Panc1 (cell line): Measurements from ENCODE around the gene PKD2L2. TPM values are rescaled to one million over a fixed set of nuclear protein-coding genes. Genes with fewer than 3 reads are reported as not detected.

Experiments used
- ATAC-seq: fragments of 200-7000 bp; cut with Tn5 transposase; 2 replicates; pipeline ENCODE4 v1.9.1; 2020; ENCODE audit warnings: mild to moderate bottlenecking, moderate library complexity
- BruUV-seq: library from RNA; stranded (reverse); fragments of 400-500 nt; replicated peaks from 2 replicates; lab custom pipeline; 2021; lab: Mats Ljungman, UMichigan
- CTCF ChIA-PET: fragments of 300-600 bp; sonication (Branson Sonifier 250); formaldehyde crosslinking; loops from one replicate; lab custom pipeline; 2022; ENCODE audit warnings: antibody characterized with exemption; lab: Charles Lee
- POLR2A ChIA-PET: fragments of 300-600 bp; sonication (Branson Sonifier 250); formaldehyde crosslinking; loops from one replicate; lab custom pipeline; 2022; ENCODE audit warnings: antibody characterized with exemption; lab: Charles Lee
- DNase-seq: peaks from one replicate; pipeline ENCODE4 v3.0.0-alpha.2; 2010; ENCODE audit warnings: low read depth, low spot score
- H3K27ac ChIP-seq: 2 replicates; pipeline ENCODE4 v1.5.1; 2011; ENCODE audit warnings: mild to moderate bottlenecking, low read length, inconsistent platforms
- H3K27me3 ChIP-seq: fragments of 200-500 bp; sonication (Bioruptor generic); 2 replicates; pipeline ENCODE4 v1.6.0; 2014; ENCODE audit warnings: low read length, inconsistent platforms; ENCODE audit not compliant: control insufficient read depth, insufficient read depth
- H3K36me3 ChIP-seq: fragments of 200-500 bp; sonication (Bioruptor generic); 2 replicates; pipeline ENCODE4 v1.5.1; 2014; ENCODE audit warnings: inconsistent platforms, mild to moderate bottlenecking, low read length, moderate library complexity; ENCODE audit not compliant: control insufficient read depth, insufficient read depth
- H3K4me1 ChIP-seq: 2 replicates; pipeline ENCODE4 v1.5.1; 2011; ENCODE audit warnings: inconsistent platforms, mild to moderate bottlenecking, low read length, moderate library complexity; ENCODE audit not compliant: control insufficient read depth, insufficient read depth
- H3K4me3 ChIP-seq, 2 experiments: 2 replicates each; pipeline ENCODE4 v1.5.1; 2011 to 2012; ENCODE audit warnings: low read depth in 2 of 2, low read length in 2 of 2, mild to moderate bottlenecking in 2 of 2, inconsistent platforms in 1 of 2, moderate library complexity in 1 of 2
- H3K9me3 ChIP-seq: fragments of 200-500 bp; sonication (Bioruptor generic); 2 replicates; pipeline ENCODE4 v1.5.1; 2014; ENCODE audit warnings: low read depth, mild to moderate bottlenecking, inconsistent platforms, low read length, moderate library complexity; ENCODE audit not compliant: control insufficient read depth, insufficient read depth
- POLR2AphosphoS5 ChIP-seq: IDR thresholded peaks from 2 replicates; pipeline ENCODE4 v1.6.1; 2012; ENCODE audit warnings: mild to moderate bottlenecking, low read depth, low read length, moderate library complexity
- SIN3A ChIP-seq: IDR thresholded peaks from 2 replicates; pipeline ENCODE4 v1.6.1; 2012; ENCODE audit warnings: low read depth, mild to moderate bottlenecking, low read length, moderate library complexity, borderline replicate concordance; ENCODE audit not compliant: insufficient read depth
- TCF7L2 ChIP-seq: IDR thresholded peaks from 2 replicates; pipeline ENCODE4 v1.6.1; 2011; ENCODE audit warnings: mild to moderate bottlenecking, low read depth, low read length, inconsistent platforms
- in situ Hi-C: cut with HindIII; loops from 2 replicates; pipeline ENCODE4 v1.10.0; 2016; ENCODE audit warnings: low sequenced_read_pairs, low pct_unique_long_range_greater_than_20kb
- intact Hi-C: fragments of 100-400 bp; cut with micrococcal nuclease; formaldehyde crosslinking; loops from one replicate; pipeline ENCODE4 v1.10.0; 2022; ENCODE audit not compliant: unreplicated experiment
- total RNA-seq: library from RNA; stranded (reverse); gene quantifications from one replicate; pipeline ENCODE4 v1.2.1, GENCODE V29; 2021; ENCODE audit not compliant: unreplicated experiment
- TF ChIP-seq, protein P1 (sequence below), 2 experiments: IDR thresholded peaks; 2 replicates each; pipeline ENCODE4 v1.6.1; 2011 to 2012; ENCODE audit warnings: low read depth in 2 of 2, control low read depth in 1 of 2, low read length in 1 of 2, mild to moderate bottlenecking in 1 of 2, moderate library complexity in 1 of 2; ENCODE audit not compliant: insufficient read depth in 1 of 2
- TF ChIP-seq, protein P2 (sequence below): fragments of 450-650 bp; IDR thresholded peaks from 2 replicates; pipeline ENCODE4 v1.5.1; 2017; ENCODE audit warnings: mild to moderate bottlenecking

PKD2L2 gene
- total RNA-seq, 1 experiment from 2014 or later: not detected

DNA sequence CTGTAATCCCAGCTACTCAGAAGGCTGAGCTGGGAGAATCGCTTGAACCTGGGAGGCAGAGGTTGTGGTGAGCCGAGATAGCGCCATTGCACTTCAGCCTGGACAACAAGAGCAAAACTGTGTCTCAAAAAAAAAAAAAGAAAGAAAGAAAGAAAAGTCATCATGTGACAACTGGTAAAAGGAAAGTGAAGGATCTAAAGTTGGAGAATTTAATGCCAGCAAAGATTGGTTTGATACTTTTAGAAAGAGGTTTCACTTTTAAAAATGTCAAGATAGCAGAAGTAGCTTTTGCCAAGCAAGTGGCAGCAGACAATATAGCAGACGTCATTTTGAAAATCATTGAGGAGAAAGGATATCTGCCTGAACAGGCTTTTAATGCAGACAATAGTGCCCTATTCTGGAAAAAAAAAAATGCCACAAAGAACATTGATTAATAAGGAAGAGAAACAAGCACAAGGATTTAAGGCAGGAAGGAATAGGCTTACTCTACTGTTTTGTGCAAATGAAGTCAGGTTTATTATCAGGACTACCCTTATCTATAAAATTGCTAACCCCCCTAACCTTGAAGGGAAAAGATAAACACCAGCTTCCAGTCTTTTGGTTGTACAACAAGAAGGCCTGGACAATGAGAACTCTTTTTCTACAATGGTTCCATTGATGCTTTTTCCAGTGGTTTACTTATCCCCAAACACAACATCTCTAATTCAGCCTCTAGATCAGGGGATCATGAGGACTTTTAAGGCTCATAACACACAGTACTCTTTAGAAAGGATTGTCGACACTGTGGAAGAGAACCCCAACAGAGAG is 12.0 kb downstream of the PKD2L2 start:
- ATAC-seq (no peak), DNase-seq (no peak)
- in situ Hi-C loops (no loop called here), intact Hi-C loops (no loop called here)
- H3K27me3 ChIP-seq: no peaks in the 10 kb centered on the region
- TF ChIP-seq, protein P1, sequence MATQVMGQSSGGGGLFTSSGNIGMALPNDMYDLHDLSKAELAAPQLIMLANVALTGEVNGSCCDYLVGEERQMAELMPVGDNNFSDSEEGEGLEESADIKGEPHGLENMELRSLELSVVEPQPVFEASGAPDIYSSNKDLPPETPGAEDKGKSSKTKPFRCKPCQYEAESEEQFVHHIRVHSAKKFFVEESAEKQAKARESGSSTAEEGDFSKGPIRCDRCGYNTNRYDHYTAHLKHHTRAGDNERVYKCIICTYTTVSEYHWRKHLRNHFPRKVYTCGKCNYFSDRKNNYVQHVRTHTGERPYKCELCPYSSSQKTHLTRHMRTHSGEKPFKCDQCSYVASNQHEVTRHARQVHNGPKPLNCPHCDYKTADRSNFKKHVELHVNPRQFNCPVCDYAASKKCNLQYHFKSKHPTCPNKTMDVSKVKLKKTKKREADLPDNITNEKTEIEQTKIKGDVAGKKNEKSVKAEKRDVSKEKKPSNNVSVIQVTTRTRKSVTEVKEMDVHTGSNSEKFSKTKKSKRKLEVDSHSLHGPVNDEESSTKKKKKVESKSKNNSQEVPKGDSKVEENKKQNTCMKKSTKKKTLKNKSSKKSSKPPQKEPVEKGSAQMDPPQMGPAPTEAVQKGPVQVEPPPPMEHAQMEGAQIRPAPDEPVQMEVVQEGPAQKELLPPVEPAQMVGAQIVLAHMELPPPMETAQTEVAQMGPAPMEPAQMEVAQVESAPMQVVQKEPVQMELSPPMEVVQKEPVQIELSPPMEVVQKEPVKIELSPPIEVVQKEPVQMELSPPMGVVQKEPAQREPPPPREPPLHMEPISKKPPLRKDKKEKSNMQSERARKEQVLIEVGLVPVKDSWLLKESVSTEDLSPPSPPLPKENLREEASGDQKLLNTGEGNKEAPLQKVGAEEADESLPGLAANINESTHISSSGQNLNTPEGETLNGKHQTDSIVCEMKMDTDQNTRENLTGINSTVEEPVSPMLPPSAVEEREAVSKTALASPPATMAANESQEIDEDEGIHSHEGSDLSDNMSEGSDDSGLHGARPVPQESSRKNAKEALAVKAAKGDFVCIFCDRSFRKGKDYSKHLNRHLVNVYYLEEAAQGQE (IDR thresholded peaks at IDR 0.05; ENCODE audit: insufficient read depth in 1 of 2, low read depth in 2 of 2, low read length in 1 of 2): no peak
- TF ChIP-seq TCF7L2: no peak
- no peak for TF ChIP-seq SIN3A
- TF ChIP-seq, protein P2, sequence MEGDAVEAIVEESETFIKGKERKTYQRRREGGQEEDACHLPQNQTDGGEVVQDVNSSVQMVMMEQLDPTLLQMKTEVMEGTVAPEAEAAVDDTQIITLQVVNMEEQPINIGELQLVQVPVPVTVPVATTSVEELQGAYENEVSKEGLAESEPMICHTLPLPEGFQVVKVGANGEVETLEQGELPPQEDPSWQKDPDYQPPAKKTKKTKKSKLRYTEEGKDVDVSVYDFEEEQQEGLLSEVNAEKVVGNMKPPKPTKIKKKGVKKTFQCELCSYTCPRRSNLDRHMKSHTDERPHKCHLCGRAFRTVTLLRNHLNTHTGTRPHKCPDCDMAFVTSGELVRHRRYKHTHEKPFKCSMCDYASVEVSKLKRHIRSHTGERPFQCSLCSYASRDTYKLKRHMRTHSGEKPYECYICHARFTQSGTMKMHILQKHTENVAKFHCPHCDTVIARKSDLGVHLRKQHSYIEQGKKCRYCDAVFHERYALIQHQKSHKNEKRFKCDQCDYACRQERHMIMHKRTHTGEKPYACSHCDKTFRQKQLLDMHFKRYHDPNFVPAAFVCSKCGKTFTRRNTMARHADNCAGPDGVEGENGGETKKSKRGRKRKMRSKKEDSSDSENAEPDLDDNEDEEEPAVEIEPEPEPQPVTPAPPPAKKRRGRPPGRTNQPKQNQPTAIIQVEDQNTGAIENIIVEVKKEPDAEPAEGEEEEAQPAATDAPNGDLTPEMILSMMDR: no peak
- no peak for TF ChIP-seq POLR2AphosphoS5
- H3K4me1 ChIP-seq: peaks cover 4% of the 10 kb centered on the region; the same call in 1 of the 2 replicates
- POLR2A ChIA-PET: interaction anchor here (0.7 kb wide), 2 partner anchors 35 to 58 kb away, joined by 4 to 6 read pairs; no protein-coding TSS in a partner anchor
- no TSS peak for BruUV-seq
- H3K9me3 ChIP-seq: no peaks in the 10 kb centered on the region
- peak overlapping the region in 1 of 2 experiments; percentile 8; a peak in 1 of 4 replicates for H3K4me3 ChIP-seq
- no peak overlapping the region for H3K27ac ChIP-seq
- CTCF ChIA-PET: interaction anchor here (0.7 kb wide), 1 partner anchor 521 kb away, joined by 3 read pairs; no protein-coding TSS in a partner anchor
- H3K36me3 ChIP-seq: no peaks in the 10 kb centered on the region

GRCh38 chr5:137902408-137903133 is 13.3 kb downstream of the PKD2L2 start:
- TF ChIP-seq POLR2AphosphoS5: no peak
- TF ChIP-seq SIN3A: no peak
- no peak for TF ChIP-seq TCF7L2
- TF ChIP-seq, protein P1 (IDR thresholded peaks at IDR 0.05; ENCODE audit: insufficient read depth in 1 of 2, low read depth in 2 of 2, low read length in 1 of 2): no peak
- TF ChIP-seq, protein P2: no peak
- Histone ChIP-seq H3K4me3 (no peak overlapping the region), H3K4me1 (peaks cover 4% of the 10 kb centered on the region; the same call in 1 of the 2 replicates), H3K27ac (no peak overlapping the region), H3K27me3 (no peaks in the 10 kb centered on the region), H3K36me3 (no peaks in the 10 kb centered on the region), H3K9me3 (no peaks in the 10 kb centered on the region)
- intact Hi-C loops (no loop called here), in situ Hi-C loops (no loop called here)
- ATAC-seq: no peak
- POLR2A ChIA-PET: no interaction called here
- BruUV-seq: no TSS peak
- CTCF ChIA-PET: no interaction called here
- no peak for DNase-seq
